ENCODE data around the gene PRKG1.
"Not testable (repeated sequence)": the region's sequence is repeated elsewhere in the genome, so short reads cannot be mapped to it uniquely, and the experiment has no call there.

The PRKG1 gene

GRCh38 chr10:51510231-51510630 lies 435.9 kb downstream of the PRKG1 start:
- no peak for DNase-seq (ENCODE audit: low spot score)

- no peak for DNase-seq (ENCODE audit: low spot score)
Observed at GRCh38 chr10:51521605-51522004, 447.3 kb downstream of the PRKG1 start.

GRCh38 chr10:51522858-51523257 lies 448.6 kb downstream of the PRKG1 start:
- DNase-seq (ENCODE audit: low spot score): no peak

GRCh38 chr10:51523440-51523839 lies 449.2 kb downstream of the PRKG1 start:
- DNase-seq (ENCODE audit: low spot score): no peak

GRCh38 chr10:51524041-51524440 lies 449.8 kb downstream of the PRKG1 start:
- no peak for DNase-seq (ENCODE audit: low spot score)

GRCh38 chr10:51527522-51528219 lies 453.4 kb downstream of the PRKG1 start:
- DNase-seq (ENCODE audit: low spot score): no peak

GRCh38 chr10:51528527-51528926 lies 454.2 kb downstream of the PRKG1 start:
- no peak for DNase-seq (ENCODE audit: low spot score)

GRCh38 chr10:51530541-51530940 lies 456.3 kb downstream of the PRKG1 start:
- no peak for DNase-seq (ENCODE audit: low spot score)

GRCh38 chr10:51532044-51532443 lies 457.8 kb downstream of the PRKG1 start:
- DNase-seq (ENCODE audit: low spot score): no peak

GRCh38 chr10:51542853-51543252 lies 468.6 kb downstream of the PRKG1 start:
- DNase-seq (ENCODE audit: low spot score): no peak

GRCh38 chr10:51544933-51545332 lies 470.6 kb downstream of the PRKG1 start:
- DNase-seq (ENCODE audit: low spot score): no peak

GRCh38 chr10:51547941-51548340 lies 473.7 kb downstream of the PRKG1 start:
- no peak for DNase-seq (ENCODE audit: low spot score)

- no peak for DNase-seq (ENCODE audit: low spot score)
Observed at GRCh38 chr10:51552879-51553278, 478.6 kb downstream of the PRKG1 start.

GRCh38 chr10:51564896-51565510 lies 490.7 kb downstream of the PRKG1 start:
- no peak for DNase-seq (ENCODE audit: low spot score)

GRCh38 chr10:51567271-51567670 lies 493.0 kb downstream of the PRKG1 start:
- no peak for DNase-seq (ENCODE audit: low spot score)

- no peak for DNase-seq (ENCODE audit: low spot score)
Observed at GRCh38 chr10:51569467-51569866, 495.2 kb downstream of the PRKG1 start.

GRCh38 chr10:51574248-51575048 lies 500.2 kb downstream of the PRKG1 start:
- no peak for DNase-seq (ENCODE audit: low spot score)

- not testable (repeated sequence) for DNase-seq (ENCODE audit: low spot score)
Observed at GRCh38 chr10:51581196-51581595, 506.9 kb downstream of the PRKG1 start.

- DNase-seq (ENCODE audit: low spot score): no peak
Observed at GRCh38 chr10:51583976-51584375, 509.7 kb downstream of the PRKG1 start.

- DNase-seq (ENCODE audit: low spot score): no peak
Observed at GRCh38 chr10:51585742-51586141, 511.5 kb downstream of the PRKG1 start.

GRCh38 chr10:51588984-51589383 lies 514.7 kb downstream of the PRKG1 start:
- no peak for DNase-seq (ENCODE audit: low spot score)

GRCh38 chr10:51590818-51591217 lies 516.5 kb downstream of the PRKG1 start:
- no peak for DNase-seq (ENCODE audit: low spot score)

GRCh38 chr10:51596695-51597094 lies 522.4 kb downstream of the PRKG1 start:
- DNase-seq (ENCODE audit: low spot score): no peak

All from RKO (cell line).